K562 (cell line): ENCODE results near the gene RCC1. TPM values are rescaled to one million over a fixed set of nuclear protein-coding genes. Genes with fewer than 3 reads are reported as not detected.
A peak's percentile ranks its signal among the peaks of the same experiment; 100 is the strongest.

Experiments
- BRD4 ChIP-seq: fragments of 200-600 bp; sonication (generic); IDR thresholded peaks from 2 replicates; pipeline ENCODE4 v1.6.1; 2017; ENCODE audit warnings: inconsistent platforms
- CBFA2T2 ChIP-seq: fragments of 450-650 bp; conservative IDR thresholded peaks from 2 replicates; pipeline ENCODE4 v1.6.1; 2017; ENCODE audit warnings: mild to moderate bottlenecking
- ELF1 ChIP-seq: fragments of 200-800 bp; sonication (Bioruptor generic); IDR thresholded peaks from 2 replicates; pipeline ENCODE4 v1.6.1; 2016; ENCODE audit warnings: missing genetic modification characterization, missing compliant biosample characterization
- ELF2 ChIP-seq: fragments of 250-450 bp; sonication (Bioruptor Pico); IDR thresholded peaks from 2 replicates; pipeline ENCODE4 v1.5.0; 2021; ENCODE audit warnings: mild to moderate bottlenecking
- GABPB1 ChIP-seq: sonication (generic); formaldehyde crosslinking; IDR thresholded peaks from 2 replicates; pipeline ENCODE4 v1.8.0; 2022; ENCODE audit warnings: mild to moderate bottlenecking, missing genetic modification reagents
- NCOA6 ChIP-seq: fragments of 450-650 bp; IDR thresholded peaks from 2 replicates; pipeline ENCODE4 v1.6.1; 2017; ENCODE audit warnings: mild to moderate bottlenecking
- POLR2G ChIP-seq: fragments of 200-400 bp; formaldehyde crosslinking; IDR thresholded peaks from 2 replicates; pipeline ENCODE4 v1.6.1; 2017; ENCODE audit warnings: low read depth, mild to moderate bottlenecking, antibody characterized with exemption, low read length, moderate library complexity
- RCOR1 ChIP-seq, 2 experiments: IDR thresholded peaks; 2 replicates each; pipeline ENCODE4 v1.6.1; 2012; ENCODE audit warnings: low read depth in 2 of 2, low read length in 2 of 2, borderline replicate concordance in 1 of 2, improper control_type of control experiment in 1 of 2
- SMARCA4 ChIP-seq: fragments of 450-650 bp; IDR thresholded peaks from 2 replicates; pipeline ENCODE4 v1.6.1; 2016
- SREBF2 ChIP-seq: sonication (generic); formaldehyde crosslinking; IDR thresholded peaks from 2 replicates; pipeline ENCODE4 v1.4.0; 2020; ENCODE audit warnings: mild to moderate bottlenecking, missing genetic modification reagents
- TFAP4 ChIP-seq: sonication (generic); formaldehyde crosslinking; IDR thresholded peaks from 2 replicates; pipeline ENCODE4 v1.8.0; 2022; ENCODE audit warnings: missing genetic modification reagents, mild to moderate bottlenecking, moderate library complexity, borderline replicate concordance
- ZNF146 ChIP-seq: IDR thresholded peaks from one replicate; pipeline ENCODE4 v1.6.1; 2018; ENCODE audit warnings: missing compliant biosample characterization; ENCODE audit not compliant: unreplicated experiment
- ZNF407 ChIP-seq: fragments of 450-650 bp; IDR thresholded peaks from 2 replicates; pipeline ENCODE4 v1.6.1; 2016; ENCODE audit warnings: low read depth
- polyA plus RNA-seq, 8 experiments: library from polyadenylated mRNA; depleted of rRNA in 4 of 8; stranded (reverse) in 5 of 8; unstranded in 3 of 8; fragments of >200 nt; fragmentation: Nextera tagmentation in 2 of 8; fragmentation: Illumina TruSeq in 1 of 8; extraction: Ambion mirVana in 2 of 8; extraction: Trizol in 1 of 8; gene quantifications; 2 replicates each; pipeline versions ENCODE4 v1.2.1 to v1.2.3, GENCODE V29; 2011 to 2014; ENCODE audit warnings: inconsistent platforms in 1 of 8, missing spikeins in 1 of 8
- total RNA-seq, 7 experiments: library from RNA; depleted of rRNA in 6 of 7; stranded (reverse); fragments of >200 nt in 6 of 7; fragmentation: Illumina TruSeq in 2 of 7; extraction: Trizol in 2 of 7; gene quantifications; 2 replicates each; pipeline versions ENCODE4 v1.2.1 to v1.2.3, GENCODE V29; 2011 to 2021; ENCODE audit warnings: low replicate concordance in 1 of 7
- TF ChIP-seq, protein P1 (sequence below): fragments of 450-650 bp; IDR thresholded peaks from 2 replicates; pipeline ENCODE4 v1.6.1; 2018; ENCODE audit not compliant: partially characterized antibody
- TF ChIP-seq, protein P2 (sequence below): sonication (generic); formaldehyde crosslinking; IDR thresholded peaks from 2 replicates; pipeline ENCODE4 v1.8.1; 2023; ENCODE audit warnings: mild to moderate bottlenecking, missing genetic modification reagents

RCC1 gene
- total and polyA plus RNA-seq, 9 of the 15 experiments (the other 6 are each of a cell fraction or from before 2014, with no cell fraction given), result 16.4 to 202 (median 107) TPM

DNA sequence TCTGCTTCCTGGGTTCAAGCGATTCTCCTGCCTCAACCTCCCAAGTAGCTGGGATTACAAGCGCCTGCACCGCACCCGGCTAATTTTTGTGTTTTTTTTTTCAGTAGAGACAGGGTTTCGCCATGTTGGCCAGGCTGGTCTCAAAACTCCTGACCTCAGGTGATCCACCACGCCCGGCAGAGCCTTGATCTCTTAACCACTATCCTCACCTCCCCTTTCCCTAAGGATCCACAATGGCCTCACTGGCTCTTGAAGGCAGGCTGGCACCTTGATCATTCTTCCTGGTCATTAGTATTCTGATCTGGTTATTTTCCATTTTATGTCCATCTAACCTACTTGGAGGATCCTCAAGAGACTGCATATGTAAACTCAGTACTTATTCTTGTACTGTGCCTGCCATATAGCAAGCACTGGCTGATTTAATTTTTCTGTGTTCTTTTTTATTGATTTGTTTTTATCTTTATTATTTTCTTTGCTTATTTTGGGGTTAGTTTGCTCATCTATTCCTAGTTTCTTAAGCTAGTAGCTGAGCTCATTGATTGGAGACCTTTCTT lies 6.3 kb downstream of the RCC1 start (continued):
- no peak for TF ChIP-seq RCOR1 (IDR thresholded peaks at IDR 0.05; ENCODE audit: borderline replicate concordance in 1 of 2, low read depth in 2 of 2, low read length in 2 of 2)
- TF ChIP-seq BRD4, result 0 out of 2 replicates have a peak, but pooled peaks have one; percentile 20
- TF ChIP-seq ELF1 (tag), result no peak
- no peak for TF ChIP-seq SMARCA4
- TF ChIP-seq SREBF2 (CRISPR knock-in tag), result no peak
- TF ChIP-seq GABPB1 (CRISPR knock-in tag), result no peak
- TF ChIP-seq ZNF407, result no peak
- peak; percentile 54; the same call in 1 of the 2 replicates for TF ChIP-seq POLR2G
- 0 out of 2 replicates have a peak, but pooled peaks have one; percentile 8 for TF ChIP-seq TFAP4 (CRISPR knock-in tag)
- TF ChIP-seq NCOA6, result 0 out of 2 replicates have a peak, but pooled peaks have one; percentile 19
- TF ChIP-seq, protein P1, sequence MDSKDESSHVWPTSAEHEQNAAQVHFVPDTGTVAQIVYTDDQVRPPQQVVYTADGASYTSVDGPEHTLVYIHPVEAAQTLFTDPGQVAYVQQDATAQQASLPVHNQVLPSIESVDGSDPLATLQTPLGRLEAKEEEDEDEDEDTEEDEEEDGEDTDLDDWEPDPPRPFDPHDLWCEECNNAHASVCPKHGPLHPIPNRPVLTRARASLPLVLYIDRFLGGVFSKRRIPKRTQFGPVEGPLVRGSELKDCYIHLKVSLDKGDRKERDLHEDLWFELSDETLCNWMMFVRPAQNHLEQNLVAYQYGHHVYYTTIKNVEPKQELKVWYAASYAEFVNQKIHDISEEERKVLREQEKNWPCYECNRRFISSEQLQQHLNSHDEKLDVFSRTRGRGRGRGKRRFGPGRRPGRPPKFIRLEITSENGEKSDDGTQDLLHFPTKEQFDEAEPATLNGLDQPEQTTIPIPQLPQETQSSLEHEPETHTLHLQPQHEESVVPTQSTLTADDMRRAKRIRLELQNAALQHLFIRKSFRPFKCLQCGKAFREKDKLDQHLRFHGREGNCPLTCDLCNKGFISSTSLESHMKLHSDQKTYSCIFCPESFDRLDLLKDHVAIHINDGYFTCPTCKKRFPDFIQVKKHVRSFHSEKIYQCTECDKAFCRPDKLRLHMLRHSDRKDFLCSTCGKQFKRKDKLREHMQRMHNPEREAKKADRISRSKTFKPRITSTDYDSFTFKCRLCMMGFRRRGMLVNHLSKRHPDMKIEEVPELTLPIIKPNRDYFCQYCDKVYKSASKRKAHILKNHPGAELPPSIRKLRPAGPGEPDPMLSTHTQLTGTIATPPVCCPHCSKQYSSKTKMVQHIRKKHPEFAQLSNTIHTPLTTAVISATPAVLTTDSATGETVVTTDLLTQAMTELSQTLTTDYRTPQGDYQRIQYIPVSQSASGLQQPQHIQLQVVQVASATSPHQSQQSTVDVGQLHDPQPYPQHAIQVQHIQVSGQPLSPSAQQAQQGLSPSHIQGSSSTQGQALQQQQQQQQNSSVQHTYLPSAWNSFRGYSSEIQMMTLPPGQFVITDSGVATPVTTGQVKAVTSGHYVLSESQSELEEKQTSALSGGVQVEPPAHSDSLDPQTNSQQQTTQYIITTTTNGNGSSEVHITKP, result no peak
- TF ChIP-seq, protein P2, sequence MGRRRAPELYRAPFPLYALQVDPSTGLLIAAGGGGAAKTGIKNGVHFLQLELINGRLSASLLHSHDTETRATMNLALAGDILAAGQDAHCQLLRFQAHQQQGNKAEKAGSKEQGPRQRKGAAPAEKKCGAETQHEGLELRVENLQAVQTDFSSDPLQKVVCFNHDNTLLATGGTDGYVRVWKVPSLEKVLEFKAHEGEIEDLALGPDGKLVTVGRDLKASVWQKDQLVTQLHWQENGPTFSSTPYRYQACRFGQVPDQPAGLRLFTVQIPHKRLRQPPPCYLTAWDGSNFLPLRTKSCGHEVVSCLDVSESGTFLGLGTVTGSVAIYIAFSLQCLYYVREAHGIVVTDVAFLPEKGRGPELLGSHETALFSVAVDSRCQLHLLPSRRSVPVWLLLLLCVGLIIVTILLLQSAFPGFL (CRISPR knock-in tag), result no peak
- TF ChIP-seq CBFA2T2, result no peak
- TF ChIP-seq ZNF146 (CRISPR knock-in tag), result no peak
- no peak for TF ChIP-seq ELF2 (CRISPR knock-in tag)
